Left lung (tissue), 10 donors: Measurements from ENCODE around the gene KIF17. TPM values are rescaled to one million over a fixed set of nuclear protein-coding genes. Genes with fewer than 3 reads are reported as not detected.

Experiments used
- ATAC-seq: fragments of 200-7000 bp; cut with Tn5 transposase; one replicate; pipeline ENCODE4 v1.9.1; 2020; ENCODE audit warnings: moderate library complexity
- DNase-seq, 4 donors: peaks; one replicate each; pipeline ENCODE4 v3.0.0-alpha.2; 2013 to 2020
- H3K27ac ChIP-seq, 2 donors: fragments of 200-600 bp; sonication (generic) in 1 of 2; one replicate each; pipeline versions ENCODE4 v1.5.0 to v1.8.0; 2020 to 2021
- H3K27me3 ChIP-seq, 2 donors: fragments of 200-600 bp; sonication (generic) in 1 of 2; one replicate each; pipeline versions ENCODE4 v1.5.0 to v1.8.0; 2020 to 2021
- H3K36me3 ChIP-seq, 2 donors: fragments of 200-600 bp; sonication (generic) in 1 of 2; one replicate each; pipeline versions ENCODE4 v1.5.0 to v1.8.0; 2020 to 2021
- H3K4me1 ChIP-seq, 2 donors: fragments of 200-600 bp; one replicate each; pipeline ENCODE4 v1.8.0; 2021
- H3K4me3 ChIP-seq, 2 donors: fragments of 200-600 bp; sonication (generic) in 1 of 2; one replicate each; pipeline versions ENCODE4 v1.5.0 to v1.8.0; 2020 to 2021; ENCODE audit warnings: mild to moderate bottlenecking in 1 of 2
- H3K9me3 ChIP-seq, 2 donors: fragments of 200-600 bp; sonication (generic) in 1 of 2; one replicate each; pipeline versions ENCODE4 v1.5.0 to v1.8.0; 2020 to 2021
- intact Hi-C, 2 donors: fragments of 100-400 bp; cut with DNase I; formaldehyde crosslinking; loops; one replicate each; pipeline versions ENCODE4 v1.11.2 to v1.14.2; 2022
- polyA plus RNA-seq, 6 donors: library from polyadenylated mRNA; unstranded; fragments of 120-200 nt; gene quantifications; one replicate each; pipeline ENCODE4 v1.2.1, GENCODE V29; 2013; ENCODE audit not compliant: insufficient read length in 6 of 6
- total RNA-seq, 2 donors: library from RNA; stranded (reverse); fragmentation: NEBNext Ultra II Directional; extraction: Animal tissue kit (Norgen Biotek cat#: 25700); gene quantifications; one replicate each; pipeline ENCODE4 v1.2.1, GENCODE V29; 2021
- TF ChIP-seq, protein P1 (sequence below), 2 donors: fragments of 200-600 bp; sonication (generic) in 1 of 2; IDR thresholded peaks; one replicate each; pipeline versions ENCODE4 v1.5.0 to v1.8.0; 2021; ENCODE audit warnings: antibody characterized with exemption in 2 of 2
- donor health status: DM: no; HTN: yes; CAD: no.
- donor health status: DM: no; HTN: no; CAD: no.

KIF17 gene
- total and polyA plus RNA-seq, 8 donors = 4.1 to 12.1 (median 7.8) TPM

- TF ChIP-seq, protein P1, sequence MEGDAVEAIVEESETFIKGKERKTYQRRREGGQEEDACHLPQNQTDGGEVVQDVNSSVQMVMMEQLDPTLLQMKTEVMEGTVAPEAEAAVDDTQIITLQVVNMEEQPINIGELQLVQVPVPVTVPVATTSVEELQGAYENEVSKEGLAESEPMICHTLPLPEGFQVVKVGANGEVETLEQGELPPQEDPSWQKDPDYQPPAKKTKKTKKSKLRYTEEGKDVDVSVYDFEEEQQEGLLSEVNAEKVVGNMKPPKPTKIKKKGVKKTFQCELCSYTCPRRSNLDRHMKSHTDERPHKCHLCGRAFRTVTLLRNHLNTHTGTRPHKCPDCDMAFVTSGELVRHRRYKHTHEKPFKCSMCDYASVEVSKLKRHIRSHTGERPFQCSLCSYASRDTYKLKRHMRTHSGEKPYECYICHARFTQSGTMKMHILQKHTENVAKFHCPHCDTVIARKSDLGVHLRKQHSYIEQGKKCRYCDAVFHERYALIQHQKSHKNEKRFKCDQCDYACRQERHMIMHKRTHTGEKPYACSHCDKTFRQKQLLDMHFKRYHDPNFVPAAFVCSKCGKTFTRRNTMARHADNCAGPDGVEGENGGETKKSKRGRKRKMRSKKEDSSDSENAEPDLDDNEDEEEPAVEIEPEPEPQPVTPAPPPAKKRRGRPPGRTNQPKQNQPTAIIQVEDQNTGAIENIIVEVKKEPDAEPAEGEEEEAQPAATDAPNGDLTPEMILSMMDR (IDR thresholded peaks at IDR 0.05) = no peak
- Histone ChIP-seq H3K4me1 (no peaks in the 10 kb centered on the region), H3K27ac (no peak overlapping the region), H3K36me3 (peaks cover 4 to 87% of the 10 kb centered on the region in 2 donors), H3K27me3 (no peaks in the 10 kb centered on the region), H3K4me3 (no peak overlapping the region), H3K9me3 (no peaks in the 10 kb centered on the region)
- intact Hi-C loops = no loop called here
- no peak for ATAC-seq
- no peak for DNase-seq
Measured at GRCh38 chr1:20753589-20753988, 35.8 kb upstream of the KIF17 start.

DNA sequence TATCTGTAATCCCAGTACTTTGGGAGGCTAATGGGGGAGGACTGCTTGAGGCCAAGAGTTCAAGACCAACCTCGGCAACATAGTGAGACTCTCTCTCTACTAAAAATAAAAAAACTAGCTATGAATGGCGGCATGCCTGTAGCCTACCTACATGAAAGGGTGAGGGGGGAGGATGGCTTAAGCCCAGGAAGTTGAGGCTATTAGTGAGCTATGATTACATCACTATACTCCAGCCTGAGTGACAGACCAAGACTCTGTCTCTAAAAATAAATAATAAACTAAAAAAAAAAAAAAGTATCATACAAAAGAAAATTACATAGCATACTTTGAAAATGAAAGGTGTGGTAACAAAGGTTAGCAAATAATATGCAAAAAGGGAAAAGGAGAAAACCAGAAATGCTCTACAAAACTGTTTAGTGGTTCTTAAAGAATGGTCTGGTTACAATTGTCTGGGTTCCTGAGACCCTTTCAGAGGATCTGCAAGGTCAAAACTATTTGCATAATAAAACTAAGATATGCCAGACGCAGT, 33.7 kb upstream of the KIF17 start:
- Histone ChIP-seq H3K4me3 (no peak overlapping the region), H3K27ac (no peak overlapping the region), H3K9me3 (no peaks in the 10 kb centered on the region), H3K27me3 (no peaks in the 10 kb centered on the region), H3K36me3 (peaks cover 4 to 87% of the 10 kb centered on the region in 2 donors), H3K4me1 (no peaks in the 10 kb centered on the region)
- TF ChIP-seq, protein P1 (IDR thresholded peaks at IDR 0.05) = no peak
- intact Hi-C loops = no loop called here
- ATAC-seq (no peak), DNase-seq (no peak)

DNA sequence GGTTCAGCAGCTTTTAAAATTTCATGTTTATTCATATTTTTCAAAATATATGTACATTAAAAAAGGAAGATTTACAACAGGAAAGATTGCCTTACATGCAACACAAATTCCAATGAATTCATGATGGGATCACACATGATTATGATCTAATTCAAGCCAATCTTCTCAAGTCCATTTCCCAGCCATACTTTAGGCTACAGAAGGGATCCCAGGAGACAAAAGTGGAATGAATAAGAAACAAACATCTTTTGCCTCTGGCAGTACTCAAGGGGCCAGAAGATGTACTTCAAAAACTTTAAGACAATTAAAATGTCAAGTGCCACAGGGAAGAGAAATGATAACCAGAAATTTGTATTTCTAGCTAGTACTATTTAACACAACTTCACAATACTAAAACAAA, 24.9 kb upstream of the KIF17 start:
- DNase-seq (no peak), ATAC-seq (no peak)
- H3K27ac ChIP-seq = no peak overlapping the region
- intact Hi-C loops = no loop called here
- H3K27me3 ChIP-seq = no peaks in the 10 kb centered on the region
- no peak overlapping the region for H3K4me3 ChIP-seq
- H3K9me3 ChIP-seq = no peaks in the 10 kb centered on the region
- H3K4me1 ChIP-seq = no peaks in the 10 kb centered on the region
- peaks cover 0 to 100% of the 10 kb centered on the region in 2 donors for H3K36me3 ChIP-seq
- TF ChIP-seq, protein P1 (IDR thresholded peaks at IDR 0.05) = no peak

- Histone ChIP-seq H3K9me3 (no peaks in the 10 kb centered on the region), H3K27ac (no peak overlapping the region), H3K27me3 (no peaks in the 10 kb centered on the region), H3K4me1 (no peaks in the 10 kb centered on the region), H3K4me3 (no peak overlapping the region), H3K36me3 (peaks cover 0 to 90% of the 10 kb centered on the region in 2 donors)
- intact Hi-C loops = no loop called here
- TF ChIP-seq, protein P1 (IDR thresholded peaks at IDR 0.05) = no peak
- DNase-seq (no peak), ATAC-seq (no peak)
Measured at GRCh38 chr1:20740781-20741180, 23.0 kb upstream of the KIF17 start.

- Histone ChIP-seq H3K9me3 (no peaks in the 10 kb centered on the region), H3K36me3 (peaks cover 0 to 75% of the 10 kb centered on the region in 2 donors), H3K4me1 (no peaks in the 10 kb centered on the region), H3K27me3 (no peaks in the 10 kb centered on the region), H3K27ac (no peak overlapping the region), H3K4me3 (no peak overlapping the region)
- TF ChIP-seq, protein P1 (IDR thresholded peaks at IDR 0.05) = no peak
- no peak for ATAC-seq
- DNase-seq = no peak
- intact Hi-C loops = no loop called here
Measured at GRCh38 chr1:20739225-20739624, 21.4 kb upstream of the KIF17 start.
